MM.1S (cell line): Measurements from ENCODE around the gene COL18A1.

Experiments
- DNase-seq: peaks from one replicate; pipeline ENCODE4 v3.0.0-alpha.2; 2015
- H2AFZ ChIP-seq: fragments of 300-600 bp; sonication (generic); 2 replicates; pipeline ENCODE4 v1.6.0; 2016; ENCODE audit warnings: antibody characterized with exemption, low read length
- H3F3A ChIP-seq: fragments of 300-600 bp; sonication (generic); 2 replicates; pipeline ENCODE4 v1.6.1; 2016; ENCODE audit warnings: mild to moderate bottlenecking, antibody characterized with exemption, low read length, moderate library complexity, mixed read lengths; ENCODE audit not compliant: insufficient read depth
- H3K27ac ChIP-seq: fragments of 300-600 bp; sonication (generic); 2 replicates; pipeline ENCODE4 v1.5.1; 2016; ENCODE audit warnings: mild to moderate bottlenecking, low read length
- H3K27me3 ChIP-seq: fragments of 300-600 bp; sonication (generic); replicated peaks from 2 replicates; pipeline ENCODE4 v1.6.0; 2016; ENCODE audit warnings: low read length; ENCODE audit not compliant: insufficient read depth
- H3K36me3 ChIP-seq: fragments of 300-600 bp; sonication (generic); replicated peaks from 2 replicates; pipeline ENCODE4 v1.6.1; 2016; ENCODE audit warnings: mild to moderate bottlenecking, low read length, mixed read lengths; ENCODE audit not compliant: insufficient read depth
- H3K4me1 ChIP-seq: fragments of 300-600 bp; sonication (generic); 2 replicates; pipeline ENCODE4 v1.6.1; 2016; ENCODE audit warnings: low read length, mixed read lengths
- H3K4me2 ChIP-seq: fragments of 300-600 bp; sonication (generic); 2 replicates; pipeline ENCODE4 v1.6.0; 2016; ENCODE audit warnings: low read depth, low read length
- H3K4me3 ChIP-seq: fragments of 300-600 bp; sonication (generic); 2 replicates; pipeline ENCODE4 v1.5.1; 2016; ENCODE audit warnings: low read length, mixed read lengths
- H3K79me2 ChIP-seq: fragments of 300-600 bp; sonication (generic); 2 replicates; pipeline ENCODE4 v1.6.1; 2016; ENCODE audit warnings: mixed run types, low read length, mixed read lengths
- H3K9ac ChIP-seq: fragments of 300-600 bp; sonication (generic); 2 replicates; pipeline ENCODE4 v1.6.1; 2016; ENCODE audit warnings: low read length, mixed read lengths
- H3K9me2 ChIP-seq: fragments of 300-600 bp; sonication (generic); replicated peaks from 2 replicates; pipeline ENCODE4 v1.6.1; 2016; ENCODE audit warnings: mild to moderate bottlenecking, low read length, mixed read lengths; ENCODE audit not compliant: insufficient read depth
- H3K9me3 ChIP-seq: fragments of 300-600 bp; sonication (generic); replicated peaks from 2 replicates; pipeline ENCODE4 v1.6.1; 2016; ENCODE audit warnings: mild to moderate bottlenecking, low read length, mixed read lengths; ENCODE audit not compliant: insufficient read depth
- H4K20me1 ChIP-seq: fragments of 300-600 bp; sonication (generic); 2 replicates; pipeline ENCODE4 v1.6.1; 2016; ENCODE audit warnings: mild to moderate bottlenecking, low read length, moderate library complexity, mixed read lengths; ENCODE audit not compliant: insufficient read depth
- CTCF ChIP-seq: fragments of 300-600 bp; sonication (generic); IDR thresholded peaks from 2 replicates; pipeline ENCODE4 v1.5.1; 2016; ENCODE audit warnings: antibody characterized with exemption, low read length, mixed read lengths
- EZH2 ChIP-seq: fragments of 300-600 bp; sonication (generic); optimal IDR thresholded peaks from 2 replicates; pipeline ENCODE3; 2017; ENCODE audit warnings: low read depth, mild to moderate bottlenecking, antibody characterized with exemption, low read length, mixed read lengths
- EZH2phosphoT487 ChIP-seq: fragments of 300-600 bp; sonication (generic); IDR thresholded peaks from 2 replicates; pipeline ENCODE4 v1.6.1; 2018; ENCODE audit warnings: antibody characterized with exemption, low read length

COL18A1 gene

DNA sequence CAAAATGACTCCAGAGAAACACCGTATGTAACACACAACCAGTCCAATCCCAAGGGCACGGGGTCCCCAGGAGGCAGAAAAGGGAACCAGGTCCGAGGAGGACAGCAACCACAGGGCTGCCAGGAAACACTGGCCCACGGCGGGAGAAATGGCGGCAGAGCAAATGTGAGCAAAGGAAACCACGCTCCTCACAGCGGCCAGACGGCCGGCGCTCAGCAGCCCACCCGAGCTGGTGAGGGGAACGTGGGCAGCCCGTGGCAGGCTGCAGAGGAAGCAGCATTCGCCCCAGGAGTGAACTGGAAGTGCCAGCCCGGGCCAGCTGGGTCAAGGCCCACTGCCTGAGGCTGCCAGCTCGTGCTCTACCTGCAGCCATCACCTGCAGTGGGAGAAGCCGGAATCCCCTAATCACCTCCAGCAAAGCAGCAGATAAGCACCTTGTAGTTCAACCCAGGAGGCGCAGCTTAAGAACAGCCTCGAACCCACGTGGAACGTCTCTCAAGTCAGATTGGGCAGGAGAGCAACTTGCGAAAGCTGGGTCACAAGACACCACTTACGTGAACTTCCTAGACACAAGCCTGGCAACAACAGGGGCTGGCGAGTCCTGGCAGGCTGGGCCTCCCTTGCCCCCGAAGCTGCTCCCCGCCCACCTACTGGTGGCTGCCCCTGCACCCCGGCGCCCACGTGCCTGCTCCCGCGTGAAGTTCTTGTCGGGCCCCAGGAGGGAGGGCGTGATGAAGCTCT is 130.5 kb downstream of the COL18A1 start:
- Histone ChIP-seq H3K36me3 (no peaks in the 10 kb centered on the region), H3K9me3 (no peaks in the 10 kb centered on the region), H2AFZ (no peak overlapping the region), H3K27me3 (no peaks in the 10 kb centered on the region), H3K4me3 (no peak overlapping the region), H3K79me2 (peaks cover 73% of the 10 kb centered on the region), H3K4me1 (no peaks in the 10 kb centered on the region), H3F3A (no peaks in the 10 kb centered on the region), H3K27ac (no peak overlapping the region), H4K20me1 (no peaks in the 10 kb centered on the region), H3K4me2 (no peak overlapping the region), H3K9me2 (no peaks in the 10 kb centered on the region), H3K9ac (no peak overlapping the region)
- TF ChIP-seq CTCF (no peak), EZH2 (no peak), EZH2phosphoT487 (no peak)
- DNase-seq, result no peak

GRCh38 chr21:45536301-45537081 is 131.5 kb downstream of the COL18A1 start:
- Histone ChIP-seq H3K27me3 (no peaks in the 10 kb centered on the region), H3K4me3 (no peak overlapping the region), H3F3A (no peaks in the 10 kb centered on the region), H4K20me1 (no peaks in the 10 kb centered on the region), H3K79me2 (peaks cover 83% of the 10 kb centered on the region), H3K9me3 (no peaks in the 10 kb centered on the region), H3K9ac (no peak overlapping the region), H3K9me2 (no peaks in the 10 kb centered on the region), H3K27ac (no peak overlapping the region), H3K4me1 (peaks cover 6% of the 10 kb centered on the region; the same call in 1 of the 2 replicates), H2AFZ (no peak overlapping the region), H3K4me2 (no peak overlapping the region), H3K36me3 (no peaks in the 10 kb centered on the region)
- TF ChIP-seq EZH2 (no peak), EZH2phosphoT487 (no peak), CTCF (no peak)
- DNase-seq, result no peak

GRCh38 chr21:45537111-45537745 is 132.3 kb downstream of the COL18A1 start:
- Histone ChIP-seq H2AFZ (no peak overlapping the region), H3K9me3 (no peaks in the 10 kb centered on the region), H3K27me3 (no peaks in the 10 kb centered on the region), H4K20me1 (no peaks in the 10 kb centered on the region), H3K36me3 (no peaks in the 10 kb centered on the region), H3K4me2 (no peak overlapping the region), H3K4me3 (no peak overlapping the region), H3K4me1 (peaks cover 6% of the 10 kb centered on the region; the same call in 1 of the 2 replicates), H3K27ac (no peak overlapping the region), H3K9me2 (no peaks in the 10 kb centered on the region), H3K79me2 (peaks cover 86% of the 10 kb centered on the region), H3K9ac (no peak overlapping the region), H3F3A (no peaks in the 10 kb centered on the region)
- no peak for DNase-seq
- TF ChIP-seq EZH2 (no peak), CTCF (no peak), EZH2phosphoT487 (no peak)
